ENCODE results near the gene ATXN7L3B.

Gene ATXN7L3B

GRCh38 chr12:74579981-74580380 lies 42.3 kb downstream of the ATXN7L3B start:
- no peak for DNase-seq (ENCODE audit: extremely low spot score)

GRCh38 chr12:74581439-74581838 lies 43.8 kb downstream of the ATXN7L3B start:
- TF ChIP-seq FOXA1 (IDR thresholded peaks at IDR 0.05), result no peak
- no peak for TF ChIP-seq SP1 (IDR thresholded peaks at IDR 0.05)
- no peak for TF ChIP-seq ELF4 (IDR thresholded peaks at IDR 0.05)
- no peak for TF ChIP-seq ZNF384 (IDR thresholded peaks at IDR 0.05)
- TF ChIP-seq L3MBTL2 (conservative IDR thresholded peaks at IDR 0.05), result no peak
- TF ChIP-seq TARDBP (IDR thresholded peaks at IDR 0.05), result no peak
- no peak for TF ChIP-seq BHLHE40 (IDR thresholded peaks at IDR 0.05; ENCODE audit: borderline replicate concordance)
- TF ChIP-seq FOXK2 (IDR thresholded peaks at IDR 0.05), result no peak
- no peak for TF ChIP-seq NFRKB (IDR thresholded peaks at IDR 0.05)
- no peak for TF ChIP-seq SUZ12 (IDR thresholded peaks at IDR 0.05)
- no peak for DNase-seq (ENCODE audit: extremely low spot score)
- POLR2A ChIA-PET, result no interaction called here
- CTCF ChIA-PET, result no interaction called here

More at GRCh38 chr12:74579981-74580380, 42.3 kb downstream of the ATXN7L3B start:
- TF ChIP-seq FOXA1 (IDR thresholded peaks at IDR 0.05) (no peak), FOXM1 (IDR thresholded peaks at IDR 0.05; ENCODE audit: borderline replicate concordance) (no peak), SUZ12 (IDR thresholded peaks at IDR 0.05) (no peak), FOXK2 (IDR thresholded peaks at IDR 0.05) (no peak), NFRKB (IDR thresholded peaks at IDR 0.05) (no peak), LEF1 (IDR thresholded peaks at IDR 0.05; ENCODE audit: borderline replicate concordance) (no peak), ELF4 (IDR thresholded peaks at IDR 0.05) (no peak), ARNT (IDR thresholded peaks at IDR 0.05) (no peak), ZNF384 (IDR thresholded peaks at IDR 0.05) (no peak)
- TF ChIP-seq, protein P1, sequence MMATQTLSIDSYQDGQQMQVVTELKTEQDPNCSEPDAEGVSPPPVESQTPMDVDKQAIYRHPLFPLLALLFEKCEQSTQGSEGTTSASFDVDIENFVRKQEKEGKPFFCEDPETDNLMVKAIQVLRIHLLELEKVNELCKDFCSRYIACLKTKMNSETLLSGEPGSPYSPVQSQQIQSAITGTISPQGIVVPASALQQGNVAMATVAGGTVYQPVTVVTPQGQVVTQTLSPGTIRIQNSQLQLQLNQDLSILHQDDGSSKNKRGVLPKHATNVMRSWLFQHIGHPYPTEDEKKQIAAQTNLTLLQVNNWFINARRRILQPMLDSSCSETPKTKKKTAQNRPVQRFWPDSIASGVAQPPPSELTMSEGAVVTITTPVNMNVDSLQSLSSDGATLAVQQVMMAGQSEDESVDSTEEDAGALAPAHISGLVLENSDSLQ (IDR thresholded peaks at IDR 0.05), result no peak
- CTCF ChIA-PET, result no interaction called here
- POLR2A ChIA-PET, result no interaction called here

DNA sequence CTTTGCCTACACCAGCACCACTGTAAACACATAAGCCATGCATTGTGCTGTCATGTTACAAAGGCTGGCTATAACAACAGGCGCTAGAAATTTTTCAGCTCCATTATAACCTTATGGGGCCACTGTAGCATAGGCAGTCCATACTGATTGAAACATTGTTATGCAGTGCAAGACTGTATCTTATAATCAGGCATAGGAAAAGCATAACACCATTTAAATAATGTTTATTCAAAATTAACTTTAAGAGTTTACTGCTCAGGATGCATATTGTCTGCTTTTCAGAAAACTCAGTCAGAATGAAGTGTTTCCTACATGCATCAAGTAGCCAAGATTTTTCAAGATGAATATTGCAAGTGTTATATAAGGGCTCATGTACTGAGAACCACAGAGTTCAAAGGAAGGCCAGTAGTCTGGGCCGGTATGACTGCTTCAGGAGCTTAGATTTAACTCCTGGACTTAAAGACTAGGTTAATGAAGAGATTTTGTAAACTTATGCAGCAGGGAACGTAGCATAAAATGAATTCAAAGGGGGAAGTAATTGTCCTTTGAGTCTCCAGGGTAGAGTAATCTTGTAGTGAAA lies 46.9 kb downstream of the ATXN7L3B start:
- ChIA-PET POLR2A (no interaction called here), CTCF (no interaction called here)
- DNase-seq (ENCODE audit: extremely low spot score), result no peak
- no peak for TF ChIP-seq LEF1 (IDR thresholded peaks at IDR 0.05; ENCODE audit: borderline replicate concordance)
- TF ChIP-seq, protein P1 (IDR thresholded peaks at IDR 0.05), result no peak
- no peak for TF ChIP-seq L3MBTL2 (conservative IDR thresholded peaks at IDR 0.05)
- no peak for TF ChIP-seq CTBP1 (IDR thresholded peaks at IDR 0.05; ENCODE audit: borderline replicate concordance)
- TF ChIP-seq ZNF384 (IDR thresholded peaks at IDR 0.05), result no peak
- TF ChIP-seq TARDBP (IDR thresholded peaks at IDR 0.05), result no peak
- TF ChIP-seq NFRKB (IDR thresholded peaks at IDR 0.05), result no peak
- no peak for TF ChIP-seq SP1 (IDR thresholded peaks at IDR 0.05)
- TF ChIP-seq SUZ12 (IDR thresholded peaks at IDR 0.05), result no peak
- TF ChIP-seq FOXA1 (IDR thresholded peaks at IDR 0.05), result no peak
- no peak for TF ChIP-seq ARNT (IDR thresholded peaks at IDR 0.05)
- no peak for TF ChIP-seq BHLHE40 (IDR thresholded peaks at IDR 0.05; ENCODE audit: borderline replicate concordance)
- TF ChIP-seq FOXM1 (IDR thresholded peaks at IDR 0.05; ENCODE audit: borderline replicate concordance), result no peak
- no peak for TF ChIP-seq FOXK2 (IDR thresholded peaks at IDR 0.05)
- TF ChIP-seq ELF4 (IDR thresholded peaks at IDR 0.05), result no peak

DNA sequence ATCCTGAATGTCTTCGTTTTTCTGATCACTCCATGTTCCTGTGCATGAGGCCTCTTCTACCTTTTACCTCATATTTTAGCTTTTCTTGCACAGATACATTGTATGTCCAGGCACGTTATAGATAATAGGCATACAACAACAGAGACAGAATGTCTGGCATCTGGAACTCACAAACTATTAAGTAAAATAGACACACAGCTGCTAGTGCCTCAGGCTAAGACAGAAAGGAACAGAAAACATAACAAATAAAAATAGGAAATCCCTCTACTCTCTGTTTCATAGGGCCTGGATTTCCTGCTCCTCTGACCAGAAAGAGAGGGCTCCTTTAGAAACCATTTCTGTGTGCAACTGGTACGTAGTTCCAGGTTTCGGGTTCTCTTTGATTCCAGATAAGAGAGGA lies 48.6 kb downstream of the ATXN7L3B start:
- POLR2A ChIA-PET, result no interaction called here
- TF ChIP-seq SP1 (IDR thresholded peaks at IDR 0.05) (no peak), FOXA1 (IDR thresholded peaks at IDR 0.05) (no peak)
- no peak for DNase-seq (ENCODE audit: extremely low spot score)
- CTCF ChIA-PET, result no interaction called here
